Activated naive CD4-positive, alpha-beta T cell treated with anti-CD3 and anti-CD28 coated beads, Interleukin-2, amount 10 ng/mL, durations not matched to agents 7 days and 5 days (primary cell): Measurements from ENCODE around the gene POU2AF1.
"Not testable (repeated sequence)": the region's sequence is repeated elsewhere in the genome, so short reads cannot be mapped to it uniquely, and the experiment has no call there.

ENCODE experiments used
- CTCF ChIA-PET: fragments of 350-600 bp; sonication (Branson Sonifier 250); formaldehyde crosslinking; loops from one replicate; lab custom pipeline; 2021; ENCODE audit warnings: antibody characterized with exemption; lab: Charles Lee
- DNase-seq: peaks from one replicate; pipeline ENCODE4 v3.0.0-alpha.2; 2020
- H3K27ac Mint-ChIP-seq: one replicate; pipeline ENCODE4 v1.8.0; 2021; ENCODE audit warnings: mild to moderate bottlenecking, moderate library complexity, mixed read lengths
- H3K27me3 Mint-ChIP-seq: one replicate; pipeline ENCODE4 v1.8.0; 2021; ENCODE audit warnings: mild to moderate bottlenecking, mixed read lengths
- H3K36me3 Mint-ChIP-seq: one replicate; pipeline ENCODE4 v1.8.0; 2021; ENCODE audit warnings: mixed read lengths
- H3K4me1 Mint-ChIP-seq: one replicate; pipeline ENCODE4 v1.8.0; 2021; ENCODE audit warnings: mixed read lengths
- H3K4me3 Mint-ChIP-seq: one replicate; pipeline ENCODE4 v1.8.0; 2021; ENCODE audit warnings: mild to moderate bottlenecking, moderate library complexity, mixed read lengths
- H3K9me3 Mint-ChIP-seq: one replicate; pipeline ENCODE4 v1.8.0; 2021; ENCODE audit warnings: mixed read lengths

The POU2AF1 gene

DNA sequence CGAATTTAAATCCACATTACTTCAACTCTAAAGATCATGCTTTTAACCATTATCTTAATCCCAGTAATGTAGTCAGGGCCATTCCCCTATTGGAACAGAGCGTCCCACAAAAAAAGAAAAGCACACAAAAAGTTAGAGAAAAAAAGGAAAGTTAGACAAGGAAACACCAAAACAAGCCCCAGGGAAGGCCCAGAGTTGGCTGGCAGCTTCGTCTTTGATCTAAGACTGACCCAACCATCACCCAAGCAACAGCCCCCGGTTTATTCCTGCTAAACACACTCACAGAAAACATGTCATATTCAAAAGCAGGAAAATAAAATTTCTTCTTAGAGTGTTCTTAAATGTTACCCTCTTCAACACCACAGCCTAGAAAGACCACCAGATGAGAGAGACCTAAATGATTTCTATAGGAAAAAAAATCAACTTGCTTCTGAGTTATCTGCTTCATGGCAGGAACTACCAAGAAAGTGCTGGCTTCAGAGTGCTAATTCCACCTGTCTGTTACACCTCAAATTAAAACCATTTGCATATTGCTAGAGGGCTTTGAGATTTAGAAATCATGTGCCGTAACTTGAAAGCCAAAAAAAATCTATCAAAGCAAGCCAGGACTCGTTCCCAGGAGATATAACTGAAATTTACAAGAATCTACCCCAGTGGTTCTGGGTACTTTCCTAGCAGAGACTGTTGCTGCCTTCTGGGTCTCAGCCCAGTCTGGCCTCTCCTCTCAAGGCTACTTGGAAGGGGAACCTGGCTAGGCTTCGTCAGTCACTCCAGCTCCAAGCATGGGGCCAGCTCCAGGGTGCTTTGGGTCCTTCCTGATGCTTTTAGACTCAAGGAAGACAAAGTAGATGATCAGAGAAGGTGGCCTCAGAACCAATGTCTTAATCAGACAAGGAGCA is 49.5 kb downstream of the POU2AF1 start:
- no peak overlapping the region for H3K27ac Mint-ChIP-seq
- H3K4me1 Mint-ChIP-seq = no peaks in the 10 kb centered on the region
- no peaks in the 10 kb centered on the region for H3K9me3 Mint-ChIP-seq
- H3K27me3 Mint-ChIP-seq = peaks cover 15% of the 10 kb centered on the region
- H3K4me3 Mint-ChIP-seq = no peak overlapping the region
- DNase-seq = no peak
- H3K36me3 Mint-ChIP-seq = no peaks in the 10 kb centered on the region
- CTCF ChIA-PET = no interaction called here

GRCh38 chr11:111327908-111328624 is 51.0 kb downstream of the POU2AF1 start:
- no peaks in the 10 kb centered on the region for H3K4me1 Mint-ChIP-seq
- no peaks in the 10 kb centered on the region for H3K36me3 Mint-ChIP-seq
- peaks cover 15% of the 10 kb centered on the region for H3K27me3 Mint-ChIP-seq
- DNase-seq = no peak
- no peak overlapping the region for H3K27ac Mint-ChIP-seq
- CTCF ChIA-PET = no interaction called here
- H3K4me3 Mint-ChIP-seq = no peak overlapping the region
- H3K9me3 Mint-ChIP-seq = no peaks in the 10 kb centered on the region

DNA sequence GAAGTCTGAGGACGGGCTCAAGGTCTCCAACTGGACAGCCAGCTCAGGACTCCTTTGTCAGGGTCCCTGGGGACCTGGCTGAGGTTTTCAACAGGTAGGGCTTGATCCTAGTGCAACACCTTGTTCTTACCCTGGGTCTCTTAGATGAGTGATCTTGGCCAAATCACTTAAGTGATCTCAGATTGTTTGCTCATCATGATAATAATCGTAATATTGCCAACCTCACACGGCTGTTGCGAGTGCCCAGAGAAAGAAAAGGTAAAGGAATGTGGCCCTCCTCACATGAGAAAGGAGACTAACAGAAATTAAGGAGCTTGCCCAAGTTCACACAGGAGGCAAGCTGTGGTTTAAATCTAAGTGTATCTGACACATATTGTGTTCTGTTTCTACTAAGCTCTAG is 52.3 kb downstream of the POU2AF1 start:
- no peak overlapping the region for H3K4me3 Mint-ChIP-seq
- no peaks in the 10 kb centered on the region for H3K36me3 Mint-ChIP-seq
- no peaks in the 10 kb centered on the region for H3K4me1 Mint-ChIP-seq
- peaks cover 15% of the 10 kb centered on the region for H3K27me3 Mint-ChIP-seq
- DNase-seq = no peak
- CTCF ChIA-PET = interaction anchor here (0.6 to 1.1 kb wide), 2 partner anchors 16 to 104 kb away, joined by 3 read pairs; no protein-coding TSS in a partner anchor
- no peaks in the 10 kb centered on the region for H3K9me3 Mint-ChIP-seq
- H3K27ac Mint-ChIP-seq = no peak overlapping the region

GRCh38 chr11:111325259-111325658 is 53.8 kb downstream of the POU2AF1 start:
- no peak overlapping the region for H3K27ac Mint-ChIP-seq
- CTCF ChIA-PET = no interaction called here
- H3K36me3 Mint-ChIP-seq = no peaks in the 10 kb centered on the region
- no peaks in the 10 kb centered on the region for H3K9me3 Mint-ChIP-seq
- H3K4me1 Mint-ChIP-seq = no peaks in the 10 kb centered on the region
- H3K27me3 Mint-ChIP-seq = peaks cover 11% of the 10 kb centered on the region
- no peak overlapping the region for H3K4me3 Mint-ChIP-seq
- DNase-seq = no peak

DNA sequence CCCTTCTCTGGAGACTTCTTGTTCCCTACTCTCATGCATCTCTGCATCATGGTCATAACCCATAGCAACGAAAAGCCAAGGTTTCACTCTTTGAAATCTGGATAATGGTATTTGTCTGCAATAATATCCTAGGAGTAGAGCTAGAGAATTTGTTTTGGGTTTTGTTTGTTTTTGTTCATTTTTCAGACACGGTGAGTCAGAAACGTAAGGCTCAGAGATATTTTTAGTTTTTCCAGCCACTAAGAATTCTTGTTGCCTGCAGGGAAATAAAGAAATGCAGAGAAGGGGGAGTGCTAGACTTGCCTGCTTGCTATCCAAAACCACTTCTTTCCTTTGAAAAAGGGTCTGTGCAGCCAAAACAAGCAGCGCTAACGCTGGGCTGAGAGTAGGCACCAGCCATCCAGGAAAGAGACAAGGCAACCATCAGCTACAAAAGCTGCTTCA is 54.8 kb downstream of the POU2AF1 start:
- H3K4me1 Mint-ChIP-seq = no peaks in the 10 kb centered on the region
- CTCF ChIA-PET = no interaction called here
- no peak for DNase-seq

DNA sequence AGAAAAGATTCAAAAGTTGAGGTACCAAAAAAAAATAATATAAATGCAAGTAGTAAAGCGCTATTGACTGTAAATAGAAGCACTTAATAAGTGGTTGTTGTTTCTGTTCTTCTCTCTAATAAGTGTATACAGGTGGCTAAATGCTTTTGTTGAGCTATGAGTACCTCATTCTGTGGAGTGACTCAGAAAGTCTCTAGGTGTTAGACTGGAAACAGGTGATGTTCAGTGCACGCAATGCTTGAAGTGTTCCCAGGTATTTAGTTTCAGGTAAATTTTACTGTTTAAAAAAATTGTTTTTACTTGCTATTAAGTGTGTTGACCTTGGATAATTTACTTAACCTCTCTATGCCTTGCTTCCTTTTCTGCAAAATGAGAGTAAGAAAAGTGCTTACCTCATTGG is 56.5 kb downstream of the POU2AF1 start:
- CTCF ChIA-PET = no interaction called here
- Mint-ChIP-seq H3K27me3 (peaks cover 25% of the 10 kb centered on the region), H3K36me3 (no peaks in the 10 kb centered on the region), H3K9me3 (no peaks in the 10 kb centered on the region), H3K4me3 (no peak overlapping the region), H3K4me1 (no peaks in the 10 kb centered on the region), H3K27ac (no peak overlapping the region)
- DNase-seq = no peak

More for the DNA sequence above, 54.8 kb downstream of the POU2AF1 start:
- Mint-ChIP-seq H3K27ac (no peak overlapping the region), H3K4me3 (no peak overlapping the region), H3K27me3 (peaks cover 20% of the 10 kb centered on the region), H3K9me3 (no peaks in the 10 kb centered on the region), H3K36me3 (no peaks in the 10 kb centered on the region)

DNA sequence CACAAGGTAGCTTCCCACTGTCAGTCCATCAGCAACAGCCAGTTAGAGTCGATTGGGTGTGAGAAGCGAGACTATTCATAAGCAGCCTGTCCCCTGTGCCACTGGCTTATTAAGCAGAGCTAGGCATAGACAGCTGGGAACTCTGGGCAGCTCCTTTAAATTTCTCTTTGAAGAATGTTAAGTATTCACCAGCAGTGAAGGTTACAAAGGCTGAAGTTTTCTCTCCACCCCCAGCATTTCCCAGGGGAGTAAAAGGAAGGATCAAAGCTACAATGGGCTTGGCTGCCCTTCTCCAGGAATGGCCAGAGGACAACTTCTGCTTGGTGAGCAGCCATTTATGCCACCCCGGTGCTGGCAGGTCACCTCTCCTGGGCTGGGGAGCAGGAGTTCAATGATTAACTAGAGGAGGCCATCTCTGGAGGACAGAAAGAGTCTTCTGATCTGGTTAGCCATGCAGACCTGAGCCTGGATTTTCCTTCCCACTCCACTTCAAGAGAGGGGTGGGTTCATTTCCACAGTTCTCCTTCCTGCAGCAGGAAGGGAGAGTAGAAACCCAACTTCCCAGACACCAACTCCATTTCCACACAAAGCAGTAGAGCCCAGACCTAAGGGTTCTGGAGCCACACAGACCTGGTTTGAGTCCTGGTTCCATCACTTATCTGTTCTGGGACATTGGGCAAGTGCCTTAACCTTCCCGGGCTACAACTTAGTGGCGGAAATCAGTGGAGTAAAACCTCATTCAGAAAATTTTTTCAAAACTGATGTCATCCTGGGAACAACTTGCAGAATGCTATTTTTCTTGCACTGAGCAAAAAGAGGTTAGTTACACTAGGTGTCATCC is 58.1 kb downstream of the POU2AF1 start:
- no peaks in the 10 kb centered on the region for H3K9me3 Mint-ChIP-seq
- H3K4me3 Mint-ChIP-seq = no peak overlapping the region
- peaks cover 23% of the 10 kb centered on the region for H3K27me3 Mint-ChIP-seq
- no peaks in the 10 kb centered on the region for H3K4me1 Mint-ChIP-seq
- DNase-seq = no peak
- CTCF ChIA-PET = no interaction called here
- H3K27ac Mint-ChIP-seq = no peak overlapping the region
- H3K36me3 Mint-ChIP-seq = no peaks in the 10 kb centered on the region

DNA sequence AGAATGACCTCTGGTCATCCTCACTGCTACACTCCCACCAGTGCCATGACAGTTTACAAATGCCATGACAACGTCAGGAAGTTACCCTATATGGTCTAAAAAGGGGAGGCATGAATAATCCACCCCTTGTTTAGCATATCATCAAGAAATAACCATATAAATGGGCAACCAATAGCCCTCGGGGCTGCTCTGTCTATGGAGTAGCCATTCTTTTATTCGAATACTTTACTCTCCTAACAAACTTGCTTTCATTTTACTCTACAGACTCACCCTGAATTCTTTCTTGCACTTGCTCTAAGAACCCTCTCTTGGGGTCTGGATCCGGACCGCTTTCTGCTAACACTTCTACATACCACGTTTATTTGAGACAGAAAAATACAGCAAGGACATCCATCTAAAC is 58.9 kb downstream of the POU2AF1 start:
- H3K27me3 Mint-ChIP-seq = peaks cover 19% of the 10 kb centered on the region
- H3K4me3 Mint-ChIP-seq, H3K36me3 Mint-ChIP-seq, H3K4me1 Mint-ChIP-seq, DNase-seq, H3K27ac Mint-ChIP-seq, H3K9me3 Mint-ChIP-seq, CTCF ChIA-PET: not testable (repeated sequence)

GRCh38 chr11:111319296-111319695 is 59.8 kb downstream of the POU2AF1 start:
- no peak for DNase-seq
- Mint-ChIP-seq H3K27me3 (peaks cover 16% of the 10 kb centered on the region), H3K9me3 (no peaks in the 10 kb centered on the region), H3K27ac (no peak overlapping the region), H3K36me3 (no peaks in the 10 kb centered on the region), H3K4me1 (no peaks in the 10 kb centered on the region), H3K4me3 (no peak overlapping the region)
- CTCF ChIA-PET = no interaction called here

- CTCF ChIA-PET = no interaction called here
- Mint-ChIP-seq H3K4me1 (no peaks in the 10 kb centered on the region), H3K27me3 (peaks cover 13% of the 10 kb centered on the region)
Observed at GRCh38 chr11:111312076-111312475, 67.0 kb downstream of the POU2AF1 start.

DNA sequence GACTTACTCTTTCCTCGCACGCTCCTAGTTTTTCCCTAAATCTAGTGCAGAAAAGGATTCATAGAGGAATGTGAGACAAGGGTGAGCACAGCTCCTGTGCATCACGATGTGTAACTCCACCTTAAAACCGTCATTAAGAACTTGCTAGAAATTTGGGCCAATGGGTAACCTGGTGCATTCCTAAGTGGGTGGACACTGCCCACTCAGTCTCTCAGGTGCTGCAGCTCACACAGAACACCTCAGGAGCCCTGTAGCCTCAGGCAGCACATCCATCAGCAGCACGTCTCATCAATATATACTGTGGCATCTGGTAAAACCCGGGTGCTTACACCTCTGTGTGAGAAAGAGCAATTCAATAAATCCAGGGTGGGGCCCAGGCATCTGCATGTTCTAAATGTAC is 68.4 kb downstream of the POU2AF1 start:
- Mint-ChIP-seq H3K27ac (no peak overlapping the region), H3K4me1 (no peaks in the 10 kb centered on the region), H3K36me3 (no peaks in the 10 kb centered on the region), H3K27me3 (peaks cover 22% of the 10 kb centered on the region), H3K4me3 (no peak overlapping the region), H3K9me3 (no peaks in the 10 kb centered on the region)
- DNase-seq = no peak
- CTCF ChIA-PET = interaction anchor here (0.9 kb wide), 1 partner anchor 27 kb away, joined by 5 read pairs; no protein-coding TSS in a partner anchor

More at GRCh38 chr11:111312076-111312475, 67.0 kb downstream of the POU2AF1 start:
- Mint-ChIP-seq H3K9me3 (no peaks in the 10 kb centered on the region), H3K36me3 (no peaks in the 10 kb centered on the region), H3K27ac (no peak overlapping the region), H3K4me3 (no peak overlapping the region)
- DNase-seq = no peak

GRCh38 chr11:111310088-111310487 is 69.0 kb downstream of the POU2AF1 start:
- H3K4me3 Mint-ChIP-seq = no peak overlapping the region
- no peaks in the 10 kb centered on the region for H3K9me3 Mint-ChIP-seq
- no peaks in the 10 kb centered on the region for H3K4me1 Mint-ChIP-seq
- peaks cover 26% of the 10 kb centered on the region for H3K27me3 Mint-ChIP-seq
- no peaks in the 10 kb centered on the region for H3K36me3 Mint-ChIP-seq
- CTCF ChIA-PET = interaction anchor here (0.9 kb wide), 1 partner anchor 27 kb away, joined by 5 read pairs; no protein-coding TSS in a partner anchor
- DNase-seq = no peak
- H3K27ac Mint-ChIP-seq = no peak overlapping the region

- H3K4me1 Mint-ChIP-seq = no peaks in the 10 kb centered on the region
- peaks cover 31% of the 10 kb centered on the region for H3K27me3 Mint-ChIP-seq
- no peak overlapping the region for H3K27ac Mint-ChIP-seq
- H3K36me3 Mint-ChIP-seq = no peaks in the 10 kb centered on the region
- H3K9me3 Mint-ChIP-seq = no peaks in the 10 kb centered on the region
- no peak for DNase-seq
- CTCF ChIA-PET = interaction anchor here (0.8 kb wide), 1 partner anchor 9 kb away, joined by 3 read pairs; no protein-coding TSS in a partner anchor
- no peak overlapping the region for H3K4me3 Mint-ChIP-seq
Observed at GRCh38 chr11:111309215-111309915, 69.7 kb downstream of the POU2AF1 start.
